NCI-H69 (cell line): ENCODE results near the gene LRRC56.

ENCODE experiments used
- DNase-seq: peaks from one replicate; lab custom pipeline; 2025; lab: John Stamatoyannopoulos, UW

Gene LRRC56

DNA sequence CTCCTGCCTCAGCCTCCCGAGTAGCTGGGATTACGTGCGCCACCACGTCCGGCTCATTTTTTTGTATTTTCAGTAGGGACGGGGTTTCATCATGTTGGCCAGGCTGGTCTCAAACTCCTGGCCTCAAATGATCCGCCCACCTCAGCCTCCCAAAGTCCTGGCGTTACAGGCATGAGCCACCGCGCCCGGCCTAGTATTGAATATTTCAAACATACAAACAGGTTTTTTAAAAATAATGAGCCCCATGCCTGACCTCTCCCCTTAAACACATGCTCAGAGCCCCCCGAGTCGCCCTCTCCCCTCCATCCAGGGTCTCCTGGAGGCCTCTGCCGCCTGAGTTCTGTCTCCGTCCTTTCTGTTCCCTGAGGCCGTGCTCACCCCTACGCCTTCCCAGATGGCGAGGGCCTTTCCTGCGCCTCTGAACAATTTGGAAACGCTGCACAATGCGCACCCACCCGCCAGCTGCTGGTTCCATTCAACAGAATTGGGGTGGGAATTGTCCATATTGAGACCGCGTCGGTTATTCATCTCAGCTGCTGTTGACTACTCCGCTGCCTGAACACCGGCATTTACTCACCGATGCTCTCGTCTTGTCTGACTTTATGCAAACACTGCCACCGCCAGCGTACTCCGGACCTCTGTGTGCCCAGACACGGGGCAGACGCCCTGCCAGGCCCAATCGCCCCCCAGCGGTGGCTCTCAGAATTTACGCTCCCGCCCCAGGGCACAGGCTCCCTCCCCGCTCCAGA, 16.7 kb upstream of the LRRC56 start:
- DNase-seq = peak; percentile 58

DNA sequence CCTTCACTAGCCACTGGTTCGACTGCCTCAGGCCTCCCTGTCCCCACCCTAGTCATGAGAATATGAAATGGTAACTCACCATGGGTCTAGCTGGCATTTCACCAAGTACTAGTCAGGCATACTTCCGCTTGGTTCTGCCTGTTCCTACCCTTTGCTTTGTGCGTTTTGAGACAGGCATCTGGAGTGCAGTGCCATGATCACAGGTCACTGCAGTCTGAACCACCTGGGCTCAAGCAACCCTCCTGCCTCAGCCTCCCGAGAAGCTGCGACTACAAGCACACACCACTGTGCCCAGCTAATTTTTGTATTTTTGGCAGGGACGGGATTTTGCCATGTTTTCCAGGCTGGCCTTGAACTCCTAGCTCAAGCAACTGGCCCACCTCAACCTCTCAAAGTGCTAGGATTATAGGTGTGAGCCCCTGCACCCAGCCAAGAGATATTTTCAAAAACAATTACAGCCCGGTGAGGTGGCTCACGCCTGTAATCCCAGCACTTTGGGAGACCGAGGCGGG, 16.1 kb upstream of the LRRC56 start:
- no peak for DNase-seq

DNA sequence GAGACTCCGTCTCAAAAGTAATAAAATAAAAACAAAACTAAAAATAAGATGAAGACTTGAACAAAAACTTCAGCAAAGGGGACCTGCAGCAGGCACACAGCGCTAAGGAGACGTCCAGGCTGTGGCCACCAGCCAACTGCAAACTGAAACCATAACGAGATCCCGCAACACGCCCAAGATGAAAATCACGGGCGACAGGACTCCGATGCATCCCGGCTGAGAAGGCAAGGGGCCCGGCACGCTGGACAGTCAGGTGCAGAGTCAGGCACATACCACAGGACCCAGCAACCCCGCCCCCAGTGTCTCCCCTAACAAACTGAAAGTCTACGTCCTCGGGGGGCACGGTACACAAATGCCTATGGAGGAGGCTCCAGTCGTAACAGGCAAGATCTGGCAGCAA, 11.1 kb upstream of the LRRC56 start:
- no peak for DNase-seq

DNA sequence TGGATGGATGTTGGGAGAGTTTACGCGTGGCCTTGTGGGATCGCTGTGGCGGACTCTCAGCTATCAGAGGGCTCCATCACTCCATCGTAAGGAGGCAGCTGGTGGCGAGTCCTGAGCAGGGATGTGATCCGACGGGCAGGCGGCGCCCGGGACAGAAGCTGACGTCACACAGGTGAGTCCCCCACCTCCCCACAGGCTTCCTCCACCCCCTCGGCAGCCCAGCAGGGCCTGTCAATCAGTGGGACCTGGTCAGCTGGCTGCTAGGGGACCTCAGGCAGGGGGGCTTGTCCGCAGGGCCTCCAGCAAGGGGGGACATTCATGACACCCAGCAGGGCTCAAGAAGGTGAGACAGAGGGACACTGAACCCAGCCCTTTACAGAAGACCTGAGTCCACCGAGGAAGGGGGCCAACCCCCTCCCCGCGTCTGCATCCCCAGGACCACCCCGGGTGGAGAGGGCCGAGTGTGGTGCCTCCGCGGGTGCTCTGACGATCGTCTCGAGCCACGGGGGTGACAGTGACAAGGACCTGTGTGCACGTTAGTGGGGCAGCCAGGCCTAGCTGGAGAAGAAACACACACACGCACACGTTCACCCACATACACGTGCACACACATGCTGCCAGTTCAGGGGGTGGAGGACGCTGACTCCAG, 9.0 kb upstream of the LRRC56 start:
- DNase-seq = no peak

DNA sequence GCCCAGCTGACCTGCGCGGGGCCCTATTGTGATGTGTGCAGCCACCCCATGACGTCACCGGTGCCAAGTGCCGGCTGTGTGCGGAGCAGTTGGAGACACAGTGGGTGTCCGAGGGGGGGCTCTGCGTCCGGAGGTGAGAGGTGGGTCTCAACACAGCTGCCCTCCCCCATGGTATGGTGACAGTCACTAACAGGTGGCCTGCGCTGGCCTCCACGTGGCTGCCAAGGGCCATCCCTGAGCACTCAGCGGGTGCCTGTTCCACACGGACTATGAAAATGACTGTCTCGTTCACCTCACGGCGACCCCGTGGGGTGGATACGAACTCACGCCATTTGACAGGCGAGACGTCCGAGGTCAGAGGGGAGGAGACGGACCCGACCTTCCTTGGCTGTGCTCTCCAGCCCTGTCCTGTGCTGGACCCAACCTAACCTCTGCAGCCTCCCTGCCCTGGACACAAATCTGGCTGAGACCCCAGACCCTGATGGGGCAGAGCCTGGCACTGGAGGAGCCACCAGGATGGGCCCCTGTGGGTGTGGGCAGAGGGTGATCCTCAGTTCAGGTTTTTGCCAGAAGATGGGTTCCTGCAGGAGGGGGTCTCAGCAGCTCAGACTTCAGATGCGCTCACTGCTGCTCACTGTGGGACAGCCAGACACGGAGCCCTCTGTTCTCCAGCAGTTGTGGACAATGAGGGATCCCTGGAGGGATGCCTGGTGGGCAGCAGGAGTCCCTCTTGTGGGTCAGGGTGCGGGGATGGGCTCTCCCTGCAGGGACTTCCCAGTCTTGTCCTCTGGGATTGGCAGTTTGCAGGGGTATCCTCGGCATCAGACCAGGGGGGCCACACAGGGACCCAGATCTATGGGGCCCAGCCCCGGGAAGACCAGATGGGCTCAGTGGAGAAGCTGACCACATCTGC, 8.3 kb upstream of the LRRC56 start:
- peak; percentile 72 for DNase-seq

DNA sequence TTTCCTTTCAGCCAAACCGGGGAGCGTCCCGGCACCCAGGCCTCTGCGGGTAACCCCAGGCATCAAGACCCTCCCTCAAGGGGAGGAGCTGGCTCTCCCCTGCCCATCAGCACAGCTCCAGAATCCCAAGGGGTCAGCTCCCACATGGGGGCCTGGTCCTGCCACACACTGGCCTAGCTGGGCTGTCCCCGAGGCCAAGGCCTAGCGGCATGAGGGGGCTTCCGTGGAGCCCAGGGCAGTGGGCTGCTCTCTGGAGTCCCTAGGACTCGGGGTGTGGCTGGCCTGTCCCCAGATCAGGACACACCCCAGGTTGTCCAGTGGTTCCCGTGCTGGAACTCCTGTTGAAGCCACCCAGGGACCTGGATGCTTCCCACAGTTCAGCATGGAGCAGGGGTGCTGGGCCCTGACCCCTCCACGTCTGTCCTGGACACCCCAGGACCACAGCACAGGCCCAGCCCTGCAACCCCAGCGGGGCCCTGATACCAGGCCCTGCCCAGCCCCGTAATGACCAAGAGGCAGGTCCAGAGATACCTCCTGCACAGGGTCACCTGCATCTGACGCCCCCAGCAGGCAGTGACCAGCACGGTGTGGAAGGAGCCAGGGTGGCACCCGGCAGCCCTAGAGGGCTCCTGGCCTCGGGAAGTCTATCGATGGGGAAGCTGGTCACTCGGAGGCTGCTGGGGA, 7.5 kb upstream of the LRRC56 start:
- no peak for DNase-seq

DNA sequence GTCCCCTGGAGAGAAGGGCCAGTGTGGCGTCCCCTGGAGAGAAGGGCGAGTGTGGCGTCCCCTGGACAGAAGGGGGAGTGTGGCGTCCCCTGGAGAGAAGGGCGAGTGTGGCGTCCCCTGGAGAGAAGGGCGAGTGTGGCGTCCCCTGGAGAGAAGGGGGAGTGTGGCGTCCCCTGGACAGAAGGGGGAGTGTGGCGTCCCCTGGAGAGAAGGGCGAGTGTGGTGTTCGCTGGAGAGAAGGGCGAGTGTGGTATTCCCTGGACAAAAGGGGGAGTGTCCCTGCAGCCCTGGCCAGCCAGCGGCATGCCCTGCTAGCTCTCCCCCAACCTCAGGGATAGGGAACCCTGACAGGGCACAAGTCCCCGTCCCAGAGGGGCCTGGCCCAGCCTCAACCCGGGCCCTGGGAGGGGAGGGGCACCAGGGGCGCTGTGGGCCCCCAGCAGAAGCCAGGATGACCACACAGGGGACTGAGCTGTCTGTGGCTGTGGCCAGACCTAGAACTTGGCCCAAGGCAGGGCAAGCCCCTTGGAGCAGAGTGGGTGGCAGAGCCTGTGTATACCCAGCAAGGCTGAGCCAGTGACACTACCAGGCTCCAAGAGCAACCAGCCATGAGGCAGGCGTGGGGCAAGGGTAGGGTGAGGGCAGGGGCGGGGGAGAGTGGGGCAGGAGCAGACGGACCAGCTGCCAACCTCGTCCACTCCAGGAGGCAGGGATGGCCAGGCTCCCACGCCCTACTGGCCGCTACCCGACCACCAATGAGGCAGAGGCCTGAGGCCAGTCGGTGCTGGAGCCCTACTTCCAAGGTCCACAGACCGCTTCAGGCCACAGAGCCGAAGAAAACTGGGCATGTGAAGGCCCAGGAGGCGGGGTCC, 6.1 kb upstream of the LRRC56 start:
- DNase-seq = no peak

DNA sequence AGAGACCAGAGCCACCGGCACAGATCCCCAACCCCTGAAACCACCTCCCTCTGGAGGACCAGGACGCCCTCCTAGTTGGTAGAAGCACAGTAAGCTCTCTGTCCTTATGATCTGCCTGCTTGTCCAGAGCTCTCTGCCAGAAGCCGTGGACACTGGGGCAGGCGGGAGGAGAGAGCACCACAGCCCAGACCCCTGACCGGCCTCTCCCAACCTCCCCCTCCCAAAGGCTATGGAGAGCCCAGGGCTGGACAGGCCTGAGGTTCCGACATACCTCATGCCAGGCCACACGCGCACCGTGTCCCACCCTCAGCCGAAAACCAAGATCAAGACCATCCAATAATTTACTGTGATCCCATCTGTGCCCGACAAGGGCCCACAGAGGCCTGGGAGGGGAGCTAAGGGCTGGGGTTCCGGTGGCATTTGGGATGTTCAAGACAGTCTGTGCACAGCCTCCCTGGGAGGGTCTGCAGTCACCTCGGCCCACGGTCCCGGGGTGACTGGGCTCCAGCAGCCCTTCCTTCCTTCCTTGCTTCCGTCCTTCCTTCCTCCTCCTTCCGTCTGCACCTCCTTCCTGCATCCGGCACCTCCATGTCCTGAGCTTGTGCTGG, 5.3 kb upstream of the LRRC56 start:
- DNase-seq = no peak

DNA sequence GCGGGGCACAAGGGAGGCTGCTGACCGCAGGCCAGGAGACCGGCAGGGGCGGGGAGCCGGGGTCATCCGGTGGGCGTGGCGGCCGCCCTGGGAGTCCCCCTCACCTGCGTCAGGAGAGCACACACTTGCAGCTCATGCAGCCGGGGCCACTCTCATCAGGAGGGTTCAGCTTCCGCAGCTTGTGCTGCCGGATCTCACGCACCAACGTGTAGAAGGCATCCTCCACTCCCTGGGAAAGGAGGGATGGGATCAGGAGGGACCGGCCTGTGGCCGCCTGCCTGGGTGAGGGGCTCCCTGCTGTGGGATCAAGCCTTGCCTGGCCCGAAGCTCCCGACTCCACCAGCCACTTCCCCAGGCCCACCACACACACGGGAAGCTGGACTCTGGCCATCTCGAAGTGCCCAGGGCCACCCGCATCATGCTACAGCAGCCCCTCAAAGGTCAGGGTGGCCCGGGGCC, 4.8 kb upstream of the LRRC56 start:
- no peak for DNase-seq

DNA sequence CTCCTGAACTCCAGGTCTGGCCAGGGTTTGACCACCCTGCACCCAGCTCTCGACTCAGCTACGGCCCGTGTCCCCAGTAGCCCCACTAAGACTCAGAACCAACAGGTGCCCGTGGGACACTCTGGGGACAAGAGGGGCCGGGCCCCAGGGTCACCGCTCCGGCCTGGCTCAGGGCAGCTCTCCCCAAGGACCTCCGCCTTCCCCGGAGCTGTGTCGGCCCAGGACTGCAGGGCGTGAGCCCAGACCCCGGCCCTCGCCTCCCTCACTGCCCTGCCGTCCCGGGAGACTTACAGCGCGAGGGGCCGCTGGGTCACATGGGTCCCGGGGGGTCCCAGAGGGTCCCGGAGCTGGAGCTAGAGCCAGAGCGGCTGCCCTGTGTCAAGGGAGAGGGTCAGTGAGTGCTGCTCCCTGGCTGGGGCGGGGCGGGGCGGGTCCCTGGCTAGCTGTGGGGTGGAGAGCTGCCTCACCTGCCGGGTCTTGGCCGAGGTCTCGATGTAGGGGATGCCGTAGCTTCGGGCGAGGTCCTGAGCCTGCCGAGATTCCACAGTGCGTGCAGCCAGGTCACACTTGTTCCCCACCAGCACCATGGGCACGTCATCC, 4.2 kb upstream of the LRRC56 start:
- DNase-seq = no peak

DNA sequence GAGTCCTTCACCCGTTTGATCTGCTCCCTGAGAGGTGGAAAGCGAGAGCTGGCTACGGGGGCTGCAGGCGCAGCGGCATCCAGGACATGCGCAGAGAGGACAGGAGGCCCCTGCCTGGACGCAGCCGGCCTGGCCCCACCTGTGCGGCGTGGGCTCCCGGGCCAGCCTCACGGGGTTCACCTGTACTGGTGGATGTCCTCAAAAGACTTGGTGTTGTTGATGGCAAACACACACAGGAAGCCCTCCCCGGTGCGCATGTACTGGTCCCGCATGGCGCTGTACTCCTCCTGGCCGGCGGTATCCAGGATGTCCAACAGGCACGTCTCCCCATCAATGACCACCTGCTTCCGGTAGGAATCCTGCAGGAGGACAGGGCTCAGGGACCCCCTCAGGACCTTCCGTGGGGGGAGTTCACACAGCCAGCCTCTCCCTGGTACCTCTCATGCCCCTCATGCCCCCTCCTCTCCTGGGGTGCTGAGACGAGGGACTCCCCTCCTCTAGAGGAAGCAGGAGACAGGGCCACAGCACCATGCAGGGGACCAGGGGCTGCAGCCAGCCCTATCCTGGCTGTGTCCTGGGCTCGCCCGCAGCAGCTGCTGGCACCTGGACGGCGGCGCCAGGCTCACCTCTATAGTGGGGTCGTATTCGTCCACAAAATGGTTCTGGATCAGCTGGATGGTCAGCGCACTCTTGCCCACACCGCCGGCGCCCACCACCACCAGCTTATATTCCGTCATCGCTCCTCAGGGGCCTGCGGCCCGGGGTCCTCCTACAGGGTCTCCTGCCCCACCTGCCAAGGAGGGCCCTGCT, 3.5 kb upstream of the LRRC56 start:
- DNase-seq = no peak

DNA sequence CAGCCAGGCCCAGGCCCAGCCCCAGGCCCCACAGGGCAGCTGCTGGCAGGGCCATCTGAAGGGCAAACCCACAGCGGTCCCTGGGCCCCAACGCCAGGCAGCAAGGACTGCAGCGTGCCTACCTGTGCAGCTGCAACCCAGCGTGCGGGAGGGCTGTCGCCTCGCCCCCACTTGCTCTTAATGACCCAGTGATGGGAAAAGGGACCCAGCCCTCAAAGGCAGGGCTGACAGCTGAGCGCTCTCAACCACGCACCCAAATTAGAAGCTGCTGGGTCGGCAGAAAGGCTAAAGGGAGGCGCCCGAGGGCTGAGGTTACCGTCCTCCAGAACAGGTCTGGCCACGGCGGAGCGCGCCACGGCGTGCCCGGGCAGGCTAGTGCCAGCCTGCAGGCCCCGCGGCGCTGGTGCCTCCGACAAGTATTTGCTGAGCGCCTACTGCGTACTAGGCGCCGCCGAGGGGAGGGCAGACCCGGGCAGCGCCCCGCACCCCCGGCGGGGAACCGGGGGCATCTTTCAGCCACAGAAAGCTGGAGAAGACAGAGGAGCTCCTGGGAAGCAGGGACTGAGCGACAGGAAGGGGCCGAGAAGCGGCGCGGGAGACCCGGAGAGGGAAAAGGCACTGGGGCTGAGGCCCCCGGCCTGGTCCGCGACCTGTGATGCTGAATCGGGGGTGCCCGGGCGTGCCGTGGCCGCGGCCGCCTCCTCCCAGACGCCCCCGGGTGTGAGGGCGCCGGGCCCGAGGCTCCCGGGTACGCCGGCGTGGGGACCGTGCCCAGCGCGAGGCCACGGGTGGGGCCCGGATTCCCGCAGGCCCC, 2.7 kb upstream of the LRRC56 start:
- DNase-seq = peak; percentile 73

DNA sequence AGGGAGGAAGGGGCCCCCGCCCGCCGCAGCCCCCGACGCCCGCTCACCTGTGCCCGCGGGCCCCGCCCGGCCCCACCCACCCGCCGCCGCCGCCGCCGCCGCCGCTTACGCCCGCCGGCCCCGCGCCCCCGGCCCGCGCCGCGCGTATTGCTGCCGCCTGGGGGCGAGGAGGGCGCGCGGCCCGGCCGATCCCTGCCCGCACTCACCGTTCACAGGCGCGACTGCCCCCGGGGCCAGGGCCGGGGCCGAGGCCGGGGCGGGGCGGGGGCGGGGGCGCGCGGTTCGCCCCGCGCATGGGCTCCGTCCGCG, 2.2 kb upstream of the LRRC56 start:
- DNase-seq = no peak

DNA sequence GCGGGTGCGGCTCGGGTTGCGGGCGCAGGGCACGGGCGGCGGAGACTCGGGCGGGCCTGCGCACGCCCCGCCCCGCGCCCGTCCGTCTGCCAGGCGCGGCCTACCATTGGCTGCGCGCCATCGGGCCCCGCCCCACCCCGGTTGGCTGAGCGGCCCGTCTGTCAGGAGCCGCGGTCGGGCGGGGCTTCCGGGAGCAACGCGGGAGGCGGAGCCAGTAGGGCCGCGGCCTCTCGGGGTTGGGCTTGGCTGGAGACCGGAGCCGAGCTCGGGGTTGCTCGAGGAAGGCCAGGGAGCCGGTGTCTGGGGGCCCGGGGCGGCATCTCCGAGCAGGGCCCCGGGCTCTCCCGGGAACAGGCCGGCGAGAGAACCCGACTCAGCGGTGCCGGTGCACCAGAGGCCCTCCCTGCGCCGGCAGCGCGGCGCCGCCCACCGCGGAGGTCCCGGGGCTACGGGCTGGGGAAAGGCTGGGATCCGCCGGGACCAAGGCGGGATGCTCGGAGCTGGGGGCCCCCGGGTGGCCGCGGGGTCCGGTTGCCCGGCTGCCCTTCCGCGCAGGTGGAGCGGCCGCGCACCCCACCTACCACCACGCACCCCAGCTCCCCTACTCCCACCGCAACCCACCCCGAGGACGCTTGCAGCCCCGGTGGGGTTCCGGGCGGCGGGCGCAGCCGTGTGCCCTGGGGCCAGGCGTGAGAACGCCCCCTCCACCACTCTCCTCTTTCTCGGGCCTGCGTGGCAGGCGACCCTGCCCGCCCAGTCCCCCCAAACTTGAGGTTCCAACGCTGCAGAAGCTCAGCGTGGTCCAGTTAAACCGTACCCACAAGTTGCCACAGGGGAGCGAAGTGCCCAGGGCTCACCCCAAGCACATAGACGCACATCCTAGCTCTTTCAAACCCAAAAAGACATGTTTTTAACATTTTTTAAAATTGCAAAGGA, 1.5 kb upstream of the LRRC56 start, which contains the start of gene HRAS:
Gene HRAS (minus strand): TSS at position 58 of the 936 bp plus-strand sequence.
- DNase-seq = peak; percentile 97

DNA sequence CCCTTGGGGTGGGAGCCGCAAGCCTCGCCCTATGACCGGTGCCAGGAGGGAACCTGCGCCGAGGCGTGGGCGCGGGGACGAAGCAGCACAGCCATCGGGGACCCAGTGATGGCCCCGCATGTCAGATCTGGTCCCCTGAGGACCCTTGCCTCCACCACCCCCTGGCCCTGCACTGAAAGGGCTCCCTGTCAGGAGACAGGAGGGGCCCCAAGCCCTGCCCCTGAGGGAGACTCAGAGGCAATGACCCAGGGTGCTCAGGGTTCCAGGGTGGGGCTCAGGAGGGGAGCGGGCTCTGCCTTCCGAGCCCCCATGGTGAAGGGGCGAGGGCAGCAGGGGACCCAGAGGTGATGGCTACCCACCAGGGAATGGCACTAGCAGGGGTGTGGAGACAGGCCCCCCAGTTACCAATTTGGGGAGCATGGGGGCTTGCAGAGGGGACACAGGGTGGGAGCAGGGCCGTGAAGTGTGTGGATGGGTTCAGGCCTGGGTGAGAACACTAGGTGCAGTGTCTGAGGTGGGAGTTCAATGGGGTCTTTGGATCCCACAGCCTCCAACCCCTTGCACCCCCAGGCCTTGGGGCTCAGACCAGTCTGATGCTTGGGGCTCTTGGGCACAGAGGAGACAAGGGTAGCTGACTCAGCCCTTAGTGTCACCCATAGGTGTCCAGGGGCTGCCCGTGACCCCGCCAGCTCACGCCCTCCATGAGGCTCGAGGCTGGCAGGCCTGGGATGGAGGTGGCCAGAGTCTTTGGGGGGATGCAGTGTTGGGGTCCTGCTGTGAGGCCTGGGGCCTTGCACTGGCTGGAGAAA, 499 bp downstream of the LRRC56 start:
- no peak for DNase-seq

DNA sequence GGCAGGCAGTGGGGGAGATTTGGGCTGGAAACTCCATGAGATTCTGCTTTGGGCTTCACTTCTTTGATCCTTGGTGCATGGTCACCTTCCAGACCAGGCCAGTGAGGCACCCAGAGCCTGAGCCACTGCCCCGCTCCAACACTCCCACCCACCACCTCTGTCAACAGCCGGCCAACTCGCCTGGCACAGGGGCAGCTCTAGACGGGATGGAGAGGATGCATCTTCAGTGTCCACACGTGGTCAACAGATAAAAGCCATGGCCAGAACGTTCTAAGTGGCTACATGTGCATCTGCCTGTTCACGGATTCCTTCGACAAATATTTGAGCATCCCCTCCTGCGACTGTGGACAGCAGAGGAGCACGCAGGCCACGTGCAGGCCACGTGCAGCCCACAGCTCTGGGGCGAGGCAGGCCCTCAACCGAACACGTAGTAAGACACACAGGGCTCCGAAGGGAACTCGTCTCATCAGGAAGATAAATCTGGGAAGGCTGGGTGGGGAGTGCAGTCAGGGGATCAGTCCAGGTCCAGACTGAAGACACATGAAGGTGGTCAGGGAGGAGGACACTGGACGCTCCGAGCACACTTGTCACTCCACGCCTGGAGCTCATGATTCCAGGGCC, 1.2 kb downstream of the LRRC56 start:
- DNase-seq = no peak
